ENCODE results near the gene PIANP.
A peak's percentile ranks its signal among the peaks of the same experiment; 100 is the strongest.

Gene PIANP

DNA sequence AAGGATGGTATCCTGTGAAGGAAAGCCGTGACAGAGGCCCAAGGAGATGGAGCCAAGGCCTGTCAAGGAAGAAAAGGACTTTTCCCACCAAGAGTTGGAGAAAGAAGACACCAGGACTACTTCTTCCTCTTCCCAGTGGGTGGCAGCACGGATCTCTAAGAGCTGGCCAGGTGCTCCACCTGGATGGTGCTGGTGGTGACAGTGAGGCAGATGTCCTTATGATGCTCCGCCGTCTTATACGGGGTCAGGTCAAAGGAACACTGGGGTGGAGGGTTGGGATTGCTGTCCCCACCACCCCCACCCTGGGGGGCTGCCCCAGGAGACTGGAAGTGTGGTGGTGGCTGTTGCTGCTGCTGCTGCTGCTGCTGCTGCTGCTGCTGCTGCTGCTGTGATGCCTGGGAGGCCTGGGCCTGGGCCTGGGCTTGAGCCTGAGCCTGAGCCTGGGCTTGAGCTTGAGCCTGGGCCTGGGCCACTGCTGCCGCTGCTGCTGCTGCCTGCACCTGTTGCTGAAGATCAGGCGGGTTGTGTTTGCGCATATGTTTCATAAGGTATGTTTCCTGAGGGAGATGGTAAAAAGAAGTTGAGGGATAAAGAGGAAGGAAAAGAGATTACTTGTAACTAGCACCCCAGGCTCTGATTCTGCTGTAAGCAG is 32.9 kb downstream of the PIANP start:
- DNase-seq (ENCODE audit: low read depth): no peak
- TF ChIP-seq, protein P1, sequence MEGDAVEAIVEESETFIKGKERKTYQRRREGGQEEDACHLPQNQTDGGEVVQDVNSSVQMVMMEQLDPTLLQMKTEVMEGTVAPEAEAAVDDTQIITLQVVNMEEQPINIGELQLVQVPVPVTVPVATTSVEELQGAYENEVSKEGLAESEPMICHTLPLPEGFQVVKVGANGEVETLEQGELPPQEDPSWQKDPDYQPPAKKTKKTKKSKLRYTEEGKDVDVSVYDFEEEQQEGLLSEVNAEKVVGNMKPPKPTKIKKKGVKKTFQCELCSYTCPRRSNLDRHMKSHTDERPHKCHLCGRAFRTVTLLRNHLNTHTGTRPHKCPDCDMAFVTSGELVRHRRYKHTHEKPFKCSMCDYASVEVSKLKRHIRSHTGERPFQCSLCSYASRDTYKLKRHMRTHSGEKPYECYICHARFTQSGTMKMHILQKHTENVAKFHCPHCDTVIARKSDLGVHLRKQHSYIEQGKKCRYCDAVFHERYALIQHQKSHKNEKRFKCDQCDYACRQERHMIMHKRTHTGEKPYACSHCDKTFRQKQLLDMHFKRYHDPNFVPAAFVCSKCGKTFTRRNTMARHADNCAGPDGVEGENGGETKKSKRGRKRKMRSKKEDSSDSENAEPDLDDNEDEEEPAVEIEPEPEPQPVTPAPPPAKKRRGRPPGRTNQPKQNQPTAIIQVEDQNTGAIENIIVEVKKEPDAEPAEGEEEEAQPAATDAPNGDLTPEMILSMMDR (IDR thresholded peaks at IDR 0.05; ENCODE audit: low read depth, low read length, missing control alignments): peak; percentile 49
- H3K4me3 ChIP-seq (ENCODE audit: low read depth, low read length): no peak overlapping the region

DNA sequence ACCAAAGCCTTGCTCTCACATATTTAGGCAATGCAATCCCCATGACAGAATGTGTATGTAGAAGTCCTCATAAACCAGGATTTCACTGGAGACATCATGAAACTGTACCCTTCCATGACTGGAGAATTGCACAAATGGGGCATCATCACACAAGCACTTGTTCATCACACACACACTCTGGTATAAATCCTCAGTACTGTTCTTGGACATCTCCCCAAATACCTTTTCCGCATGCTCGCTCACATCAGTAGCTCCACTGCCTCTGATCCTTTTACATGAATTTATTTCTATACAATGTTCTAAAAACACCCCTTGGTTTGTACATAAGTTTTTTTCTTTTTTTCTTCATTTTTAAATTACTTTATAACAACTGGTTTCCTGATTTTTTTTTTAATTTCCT is 34.4 kb downstream of the PIANP start:
- no peak overlapping the region for H3K4me3 ChIP-seq (ENCODE audit: low read depth, low read length)
- DNase-seq (ENCODE audit: low read depth): no peak
- TF ChIP-seq, protein P1 (IDR thresholded peaks at IDR 0.05; ENCODE audit: low read depth, low read length, missing control alignments): no peak

DNA sequence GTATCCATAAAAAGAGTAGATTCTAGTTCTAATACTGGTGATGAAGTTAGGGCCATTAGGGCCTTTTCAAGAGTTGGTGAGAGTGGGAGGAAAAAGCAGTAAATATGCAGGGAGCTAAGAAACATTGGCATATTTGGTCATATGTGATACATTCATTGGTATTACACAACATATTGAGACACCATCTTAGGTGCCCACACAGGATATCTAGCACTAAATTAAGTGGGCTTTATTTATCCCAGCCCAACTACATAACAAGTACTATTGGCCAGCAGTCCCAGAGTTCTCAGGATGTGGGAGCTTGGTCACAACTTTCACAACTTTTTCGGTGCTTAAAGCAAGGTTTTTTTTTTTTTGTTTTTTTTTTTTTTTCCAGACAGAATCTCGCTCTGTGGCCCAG is 35.7 kb downstream of the PIANP start:
- TF ChIP-seq, protein P1 (IDR thresholded peaks at IDR 0.05; ENCODE audit: low read depth, low read length, missing control alignments): no peak
- DNase-seq (ENCODE audit: low read depth): no peak
- H3K4me3 ChIP-seq (ENCODE audit: low read depth, low read length): no peak overlapping the region

DNA sequence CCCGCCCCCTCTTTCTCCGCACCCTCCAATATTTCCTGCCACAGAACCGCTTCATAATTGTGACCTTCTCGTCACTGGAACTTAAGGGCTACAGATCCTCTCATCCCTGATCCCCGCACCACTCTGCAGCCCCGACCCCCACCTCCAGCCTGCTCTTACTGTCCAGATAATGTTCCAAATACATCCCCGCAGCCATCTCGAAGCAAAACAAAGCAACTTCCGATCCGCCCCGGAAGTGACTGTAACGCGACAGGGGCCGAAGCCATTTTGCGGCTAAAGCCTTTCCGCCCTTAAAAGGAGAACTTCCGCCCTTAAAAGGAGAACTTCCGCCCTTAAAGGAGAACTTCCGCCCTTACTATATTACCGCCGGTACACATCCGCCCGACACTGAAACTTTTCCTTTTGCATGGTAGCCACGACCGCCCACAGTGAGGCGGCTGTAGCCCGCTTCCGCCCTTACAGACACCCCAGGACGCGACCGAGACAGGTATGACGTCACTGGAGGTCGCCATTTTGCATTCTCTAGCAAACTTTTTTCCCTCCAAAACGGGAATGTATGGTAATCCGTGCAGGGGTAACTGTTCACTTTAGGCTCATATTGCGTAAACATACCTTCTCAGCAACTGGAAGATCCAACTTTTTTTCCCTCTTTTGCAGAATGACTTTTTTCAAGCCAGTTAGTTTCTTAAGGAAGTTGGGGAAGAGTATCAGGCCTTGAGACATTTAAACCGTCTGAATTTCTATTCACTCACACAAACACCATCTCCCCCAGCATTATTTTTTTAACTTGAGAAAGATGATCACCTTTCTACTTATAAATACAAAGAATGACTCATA is 37.5 kb downstream of the PIANP start, which contains the start of gene ING4:
Gene ING4, minus strand, starts transcription at position 214 of the 837 bp plus-strand sequence. Its CDS starts 18 bp downstream, at position 196.
- TF ChIP-seq, protein P1 (IDR thresholded peaks at IDR 0.05; ENCODE audit: low read depth, low read length, missing control alignments): no peak
- peak; percentile 99 for DNase-seq (ENCODE audit: low read depth)
- peak within 1 kb of the TSS; percentile 83 for H3K4me3 ChIP-seq (ENCODE audit: low read depth, low read length)

DNA sequence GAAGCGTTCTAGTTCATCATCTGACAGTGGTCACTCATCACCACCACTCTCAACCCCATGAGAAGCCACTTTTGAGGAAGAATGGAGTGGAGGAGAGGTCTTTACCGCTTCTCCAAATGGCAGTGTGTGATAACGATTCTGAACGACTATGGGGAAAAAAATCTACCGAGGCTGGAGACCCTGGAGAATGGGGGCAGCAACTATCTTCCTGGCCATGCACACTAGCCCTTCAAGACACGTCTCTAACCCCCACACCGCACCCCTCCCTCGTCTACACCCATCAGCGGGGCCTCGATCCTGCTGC is 38.1 kb downstream of the PIANP start:
- H3K4me3 ChIP-seq (ENCODE audit: low read depth, low read length): peak overlapping the region; percentile 83
- no peak for DNase-seq (ENCODE audit: low read depth)
- TF ChIP-seq, protein P1 (IDR thresholded peaks at IDR 0.05; ENCODE audit: low read depth, low read length, missing control alignments): no peak

DNA sequence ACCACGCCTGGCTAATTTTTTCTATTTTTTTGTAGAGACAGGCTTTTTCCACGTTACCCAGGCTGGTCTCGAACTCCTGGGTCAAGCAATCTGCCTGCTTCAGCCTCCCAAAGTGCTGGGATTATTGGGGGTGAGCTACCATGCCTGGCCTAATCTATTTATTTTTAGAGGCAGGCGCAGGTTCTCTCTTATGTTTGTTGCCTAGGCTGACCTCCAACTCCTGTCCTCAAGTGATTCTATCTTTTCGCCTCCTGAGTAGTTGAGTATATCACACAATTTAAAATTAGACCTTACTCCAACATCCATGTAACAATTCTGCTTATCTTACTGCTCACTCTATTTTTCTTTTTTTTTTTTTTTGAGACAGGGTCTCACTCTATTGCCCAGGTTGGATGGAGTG is 46.6 kb downstream of the PIANP start:
- no peak overlapping the region for H3K4me3 ChIP-seq (ENCODE audit: low read depth, low read length)
- TF ChIP-seq, protein P1 (IDR thresholded peaks at IDR 0.05; ENCODE audit: low read depth, low read length, missing control alignments): no peak
- DNase-seq (ENCODE audit: low read depth): no peak
